Right lobe of liver (tissue), 6 donors: ENCODE results near the gene CHST3. TPM values are rescaled to one million over a fixed set of nuclear protein-coding genes. Genes with fewer than 3 reads are reported as not detected.
A peak's percentile ranks its signal among the peaks of the same experiment; 100 is the strongest.

Source experiments
- ATAC-seq, 4 donors: fragments of 200-7000 bp; cut with Tn5 transposase; one replicate each; pipeline ENCODE4 v1.9.1; 2020; ENCODE audit warnings: mild to moderate bottlenecking in 4 of 4, moderate library complexity in 4 of 4
- DNase-seq, 3 donors: peaks; one replicate each; pipeline ENCODE4 v3.0.0-alpha.2; 2020
- H3K27ac ChIP-seq, 3 donors: fragments of 200-600 bp; one replicate each; pipeline ENCODE4 v1.8.0; 2022
- H3K27me3 ChIP-seq, 2 donors: fragments of 200-600 bp; one replicate each; pipeline ENCODE4 v1.8.0; 2022
- H3K36me3 ChIP-seq, 4 donors: fragments of 200-600 bp; sonication (generic) in 1 of 4; one replicate each; pipeline versions ENCODE4 v1.5.1 to v1.8.0; 2017 to 2022; ENCODE audit warnings: control low read depth in 1 of 4
- H3K4me1 ChIP-seq, 4 donors: fragments of 200-600 bp; sonication (generic) in 1 of 4; one replicate each; pipeline versions ENCODE4 v1.5.1 to v1.8.0; 2017 to 2022; ENCODE audit warnings: control low read depth in 1 of 4
- H3K4me3 ChIP-seq, 3 donors: fragments of 200-600 bp; one replicate each; pipeline ENCODE4 v1.8.0; 2022
- H3K9me3 ChIP-seq, 4 donors: fragments of 200-600 bp; sonication (generic) in 1 of 4; one replicate each; pipeline versions ENCODE4 v1.5.1 to v1.8.0; 2017 to 2022; ENCODE audit warnings: control low read depth in 1 of 4
- CTCF ChIP-seq, 4 donors: fragments of 200-600 bp in 3 of 4; fragments of 450-650 bp in 1 of 4; IDR thresholded peaks; one replicate each; pipeline versions ENCODE4 v1.5.1 to v1.8.0; 2016 to 2022; ENCODE audit warnings: antibody characterized with exemption in 4 of 4, mild to moderate bottlenecking in 2 of 4
- POLR2A ChIP-seq: fragments of 450-650 bp; IDR thresholded peaks from one replicate; pipeline ENCODE4 v1.6.1; 2017; ENCODE audit warnings: antibody characterized with exemption, mild to moderate bottlenecking
- WGBS: methylation state at CpG from one replicate; pipeline ENCODE4 v1.1.6; 2018; ENCODE audit warnings: low coverage, low lambda C conversion rate; ENCODE audit not compliant: insufficient coverage; ENCODE audit errors: missing lambda C conversion rate; 5-methylcytosine and 5-hydroxymethylcytosine counted together
- intact Hi-C, 2 donors: fragments of 100-400 bp; cut with DNase I; formaldehyde crosslinking; loops; one replicate each; pipeline versions ENCODE4 v1.11.2 to v1.14.1; 2022
- total RNA-seq, 6 experiments: library from RNA; depleted of rRNA in 2 of 6; stranded (reverse); fragments of >200 nt in 2 of 6; fragmentation: NEBNext Ultra II Directional in 3 of 6; extraction: Animal tissue kit (Norgen Biotek cat#: 25700) in 3 of 6; gene quantifications; one replicate each; pipeline versions ENCODE4 v1.1.0 to v1.2.4, GENCODE V29; 2016 to 2023
- donor health status: DM: no; HTN: yes; CAD: no.
- donor health status: DM: no; HTN: no; CAD: no.
- donor health status: DM: no; HTN: no; CAD: no.
- donor health status: DM: no; HTN: yes; CAD: no.
- donor health status: DM: no; HTN: yes; CAD: no.

CHST3 gene
- total RNA-seq, 6 experiments from 2014 or later: 0.81 to 2.5 (median 1.8) TPM

- H3K9me3 ChIP-seq: no peaks in the 10 kb centered on the region
- no peak for DNase-seq
- peak; percentile 6 to 40 (median 36) for ATAC-seq
- no peaks in the 10 kb centered on the region for H3K4me1 ChIP-seq
- intact Hi-C loops: no loop called here
- no peak overlapping the region for H3K4me3 ChIP-seq
- no peaks in the 10 kb centered on the region for H3K27me3 ChIP-seq
- no peak overlapping the region for H3K27ac ChIP-seq
- no peak for TF ChIP-seq POLR2A
- no peaks in the 10 kb centered on the region for H3K36me3 ChIP-seq
- 60% methylated on average over 10 of the region's 13 CpGs for WGBS
These were observed 74.3 kb downstream of the CHST3 start for GRCh38 chr10:72038458-72039001.

GRCh38 chr10:72039377-72039776, 75.2 kb downstream of the CHST3 start:
- no peak for ATAC-seq
- 64% methylated on average over 9 of the region's 9 CpGs for WGBS

GRCh38 chr10:72041491-72041890, 77.3 kb downstream of the CHST3 start:
- intact Hi-C loops: loop anchor here in 1 of 2 donors (10.0 kb wide), 1 partner anchor 147 kb away; no protein-coding TSS in a partner anchor
- Histone ChIP-seq H3K4me3 (no peak overlapping the region), H3K36me3 (no peaks in the 10 kb centered on the region), H3K9me3 (no peaks in the 10 kb centered on the region), H3K27me3 (no peaks in the 10 kb centered on the region), H3K27ac (no peak overlapping the region), H3K4me1 (no peaks in the 10 kb centered on the region)
- TF ChIP-seq CTCF (IDR thresholded peaks at IDR 0.05): no peak
- TF ChIP-seq POLR2A: no peak
- WGBS: 57% methylated on average over 4 of the region's 6 CpGs
- DNase-seq (no peak), ATAC-seq (no peak)

More at GRCh38 chr10:72039377-72039776, 75.2 kb downstream of the CHST3 start:
- intact Hi-C loops: no loop called here
- no peak overlapping the region for H3K27ac ChIP-seq
- H3K9me3 ChIP-seq: no peaks in the 10 kb centered on the region
- H3K36me3 ChIP-seq: no peaks in the 10 kb centered on the region
- H3K27me3 ChIP-seq: no peaks in the 10 kb centered on the region
- H3K4me3 ChIP-seq: no peak overlapping the region
- DNase-seq: no peak
- TF ChIP-seq CTCF (IDR thresholded peaks at IDR 0.05) (no peak), POLR2A (no peak)
- no peaks in the 10 kb centered on the region for H3K4me1 ChIP-seq

- H3K4me1 ChIP-seq: peaks cover 0 to under 1% (median 0%) of the 10 kb centered on the region in 4 donors
- intact Hi-C loops: loop anchor here in 1 of 2 donors (10.0 kb wide), 1 partner anchor 148 kb away; no protein-coding TSS in a partner anchor
- H3K4me3 ChIP-seq: no peak overlapping the region
- no peak overlapping the region for H3K27ac ChIP-seq
- H3K27me3 ChIP-seq: no peaks in the 10 kb centered on the region
- H3K9me3 ChIP-seq: no peaks in the 10 kb centered on the region
- TF ChIP-seq CTCF (IDR thresholded peaks at IDR 0.05) (no peak), POLR2A (no peak)
- 75% methylated on average over 5 of the region's 10 CpGs for WGBS
- ATAC-seq: no peak
- DNase-seq: no peak
- no peaks in the 10 kb centered on the region for H3K36me3 ChIP-seq
These were observed 79.0 kb downstream of the CHST3 start for GRCh38 chr10:72043016-72043834.
